ENCODE measurements around the gene SLC36A3.
A peak's percentile ranks its signal among the peaks of the same experiment; 100 is the strongest.
"Not testable (repeated sequence)": the region's sequence is repeated elsewhere in the genome, so short reads cannot be mapped to it uniquely, and the experiment has no call there.

Gene SLC36A3

GRCh38 chr5:151264113-151264512 is 39.5 kb downstream of the SLC36A3 start:
- H3K27me3 ChIP-seq (ENCODE audit: low read depth), result no peaks in the 10 kb centered on the region
- DNase-seq (ENCODE audit: low spot score in 2 of 2), result no peak
- H3K9me3 ChIP-seq, result no peaks in the 10 kb centered on the region
- H3K4me3 ChIP-seq, result no peak overlapping the region
- 0 out of 2 replicates have a peak, but pooled peaks cover 3% of the 10 kb centered on the region for H3K36me3 ChIP-seq (replicated peaks)
- H3K4me1 ChIP-seq, result no peaks in the 10 kb centered on the region
- in situ Hi-C loops (cut with MboI; ENCODE audit: low sequenced_read_pairs), result no loop called here

GRCh38 chr5:151262532-151262931 is 41.0 kb downstream of the SLC36A3 start:
- in situ Hi-C loops (cut with MboI; ENCODE audit: low sequenced_read_pairs), result no loop called here
- Histone ChIP-seq H3K27me3 (ENCODE audit: low read depth) (no peaks in the 10 kb centered on the region), H3K4me1 (no peaks in the 10 kb centered on the region), H3K4me3 (no peak overlapping the region), H3K9me3 (no peaks in the 10 kb centered on the region), H3K36me3 (replicated peaks) (0 out of 2 replicates have a peak, but pooled peaks cover 3% of the 10 kb centered on the region)
- DNase-seq (ENCODE audit: low spot score in 2 of 2), result no peak

GRCh38 chr5:151259931-151260330 is 43.6 kb downstream of the SLC36A3 start:
- DNase-seq (ENCODE audit: low spot score in 2 of 2), result no peak
- no peaks in the 10 kb centered on the region for H3K27me3 ChIP-seq (ENCODE audit: low read depth)
- in situ Hi-C loops (cut with MboI; ENCODE audit: low sequenced_read_pairs), result no loop called here
- no peaks in the 10 kb centered on the region for H3K4me1 ChIP-seq
- H3K9me3 ChIP-seq, result no peaks in the 10 kb centered on the region
- 0 out of 2 replicates have a peak, but pooled peaks cover 3% of the 10 kb centered on the region for H3K36me3 ChIP-seq (replicated peaks)
- no peak overlapping the region for H3K4me3 ChIP-seq

GRCh38 chr5:151258816-151259215 is 44.8 kb downstream of the SLC36A3 start:
- H3K9me3 ChIP-seq, result no peaks in the 10 kb centered on the region
- DNase-seq (ENCODE audit: low spot score in 2 of 2), result no peak
- no peak overlapping the region for H3K4me3 ChIP-seq
- 0 out of 2 replicates have a peak, but pooled peaks cover 3% of the 10 kb centered on the region for H3K36me3 ChIP-seq (replicated peaks)
- H3K27me3 ChIP-seq (ENCODE audit: low read depth), result no peaks in the 10 kb centered on the region
- in situ Hi-C loops (cut with MboI; ENCODE audit: low sequenced_read_pairs), result no loop called here
- peaks cover 2% of the 10 kb centered on the region for H3K4me1 ChIP-seq

- Histone ChIP-seq H3K9me3 (no peaks in the 10 kb centered on the region), H3K27me3 (ENCODE audit: low read depth) (no peaks in the 10 kb centered on the region), H3K36me3 (replicated peaks) (0 out of 2 replicates have a peak, but pooled peaks cover 3% of the 10 kb centered on the region), H3K4me1 (peaks cover 7% of the 10 kb centered on the region), H3K4me3 (no peak overlapping the region)
- in situ Hi-C loops (cut with MboI; ENCODE audit: low sequenced_read_pairs), result no loop called here
- no peak for DNase-seq (ENCODE audit: low spot score in 2 of 2)
Measured at GRCh38 chr5:151258201-151258611, 45.4 kb downstream of the SLC36A3 start.

GRCh38 chr5:151257731-151258181 is 45.8 kb downstream of the SLC36A3 start:
- H3K9me3 ChIP-seq, result no peaks in the 10 kb centered on the region
- H3K27me3 ChIP-seq (ENCODE audit: low read depth), result no peaks in the 10 kb centered on the region
- 0 out of 2 replicates have a peak, but pooled peaks cover 3% of the 10 kb centered on the region for H3K36me3 ChIP-seq (replicated peaks)
- in situ Hi-C loops (cut with MboI; ENCODE audit: low sequenced_read_pairs), result no loop called here
- DNase-seq (ENCODE audit: low spot score in 2 of 2), result no peak
- H3K4me1 ChIP-seq, result peaks cover 7% of the 10 kb centered on the region
- no peak overlapping the region for H3K4me3 ChIP-seq

- no peaks in the 10 kb centered on the region for H3K36me3 ChIP-seq (replicated peaks)
- no peak for DNase-seq (ENCODE audit: low spot score in 2 of 2)
- H3K4me3 ChIP-seq, result no peak overlapping the region
Measured at GRCh38 chr5:151255621-151256286, 47.8 kb downstream of the SLC36A3 start.

GRCh38 chr5:151254990-151255389 is 48.6 kb downstream of the SLC36A3 start:
- H3K4me1 ChIP-seq, result peaks cover 10% of the 10 kb centered on the region
- H3K27me3 ChIP-seq (ENCODE audit: low read depth); in situ Hi-C loops (cut with MboI; ENCODE audit: low sequenced_read_pairs); DNase-seq (ENCODE audit: low spot score in 2 of 2); H3K4me3 ChIP-seq; H3K36me3 ChIP-seq (replicated peaks); H3K9me3 ChIP-seq: not testable (repeated sequence)

More at GRCh38 chr5:151255621-151256286, 47.8 kb downstream of the SLC36A3 start:
- H3K4me1 ChIP-seq, result peaks cover 10% of the 10 kb centered on the region
- in situ Hi-C loops (cut with MboI; ENCODE audit: low sequenced_read_pairs), result no loop called here
- no peaks in the 10 kb centered on the region for H3K27me3 ChIP-seq (ENCODE audit: low read depth)
- H3K9me3 ChIP-seq, result no peaks in the 10 kb centered on the region

- in situ Hi-C loops (cut with MboI; ENCODE audit: low sequenced_read_pairs), result no loop called here
- no peak overlapping the region for H3K4me3 ChIP-seq
- peaks cover 10% of the 10 kb centered on the region for H3K4me1 ChIP-seq
Measured at GRCh38 chr5:151254556-151254955, 49.0 kb downstream of the SLC36A3 start.

GRCh38 chr5:151253605-151253950 is 50.0 kb downstream of the SLC36A3 start:
- H3K4me1 ChIP-seq, result peaks cover 10% of the 10 kb centered on the region
- no peaks in the 10 kb centered on the region for H3K9me3 ChIP-seq
- H3K27me3 ChIP-seq (ENCODE audit: low read depth), result no peaks in the 10 kb centered on the region
- peak overlapping the region; percentile 59 for H3K4me3 ChIP-seq
- in situ Hi-C loops (cut with MboI; ENCODE audit: low sequenced_read_pairs), result no loop called here
- H3K36me3 ChIP-seq (replicated peaks), result no peaks in the 10 kb centered on the region
- DNase-seq (ENCODE audit: low spot score in 2 of 2), result no peak

More at GRCh38 chr5:151254556-151254955, 49.0 kb downstream of the SLC36A3 start:
- DNase-seq (ENCODE audit: low spot score in 2 of 2), result no peak
- H3K9me3 ChIP-seq, result no peaks in the 10 kb centered on the region
- H3K27me3 ChIP-seq (ENCODE audit: low read depth), result no peaks in the 10 kb centered on the region
- H3K36me3 ChIP-seq (replicated peaks), result no peaks in the 10 kb centered on the region

- peak within 1 kb of the TSS; percentile 59 for H3K4me3 ChIP-seq
- in situ Hi-C loops (cut with MboI; ENCODE audit: low sequenced_read_pairs), result no loop called here
- no peaks in the 10 kb centered on the region for H3K36me3 ChIP-seq (replicated peaks)
- H3K27me3 ChIP-seq (ENCODE audit: low read depth), result no peaks in the 10 kb centered on the region
- no peaks in the 10 kb centered on the region for H3K9me3 ChIP-seq
- H3K4me1 ChIP-seq, result peaks cover 10% of the 10 kb centered on the region
- peak; percentile 98 to 100 for DNase-seq (ENCODE audit: low spot score in 2 of 2)
Measured at GRCh38 chr5:151252762-151253604, 50.6 kb downstream of the SLC36A3 start, which contains the start of gene GM2A. GM2A (plus strand) TSS chr5:151253185; CDS start chr5:151253217, 32 bp downstream.

GRCh38 chr5:151251621-151252020 is 51.9 kb downstream of the SLC36A3 start:
- H3K9me3 ChIP-seq, result no peaks in the 10 kb centered on the region
- H3K4me3 ChIP-seq, result no peak overlapping the region
- in situ Hi-C loops (cut with MboI; ENCODE audit: low sequenced_read_pairs), result no loop called here
- peaks cover 10% of the 10 kb centered on the region for H3K4me1 ChIP-seq
- no peaks in the 10 kb centered on the region for H3K36me3 ChIP-seq (replicated peaks)
- DNase-seq (ENCODE audit: low spot score in 2 of 2), result no peak
- no peaks in the 10 kb centered on the region for H3K27me3 ChIP-seq (ENCODE audit: low read depth)

GRCh38 chr5:151251001-151251551 is 52.5 kb downstream of the SLC36A3 start:
- DNase-seq (ENCODE audit: low spot score in 2 of 2), result no peak
- in situ Hi-C loops (cut with MboI; ENCODE audit: low sequenced_read_pairs), result no loop called here
- peaks cover 10% of the 10 kb centered on the region for H3K4me1 ChIP-seq
- no peaks in the 10 kb centered on the region for H3K27me3 ChIP-seq (ENCODE audit: low read depth)
- H3K4me3 ChIP-seq, result no peak overlapping the region
- no peaks in the 10 kb centered on the region for H3K36me3 ChIP-seq (replicated peaks)
- no peaks in the 10 kb centered on the region for H3K9me3 ChIP-seq

Measured in HAP-1 (cell line).